NK-92 (cell line): ENCODE data around the gene MRPL14.

Experiments used
- DNase-seq: peaks from one replicate; lab custom pipeline; 2025; ENCODE audit not compliant: unreplicated experiment; lab: John Stamatoyannopoulos, UW

Gene MRPL14

DNA sequence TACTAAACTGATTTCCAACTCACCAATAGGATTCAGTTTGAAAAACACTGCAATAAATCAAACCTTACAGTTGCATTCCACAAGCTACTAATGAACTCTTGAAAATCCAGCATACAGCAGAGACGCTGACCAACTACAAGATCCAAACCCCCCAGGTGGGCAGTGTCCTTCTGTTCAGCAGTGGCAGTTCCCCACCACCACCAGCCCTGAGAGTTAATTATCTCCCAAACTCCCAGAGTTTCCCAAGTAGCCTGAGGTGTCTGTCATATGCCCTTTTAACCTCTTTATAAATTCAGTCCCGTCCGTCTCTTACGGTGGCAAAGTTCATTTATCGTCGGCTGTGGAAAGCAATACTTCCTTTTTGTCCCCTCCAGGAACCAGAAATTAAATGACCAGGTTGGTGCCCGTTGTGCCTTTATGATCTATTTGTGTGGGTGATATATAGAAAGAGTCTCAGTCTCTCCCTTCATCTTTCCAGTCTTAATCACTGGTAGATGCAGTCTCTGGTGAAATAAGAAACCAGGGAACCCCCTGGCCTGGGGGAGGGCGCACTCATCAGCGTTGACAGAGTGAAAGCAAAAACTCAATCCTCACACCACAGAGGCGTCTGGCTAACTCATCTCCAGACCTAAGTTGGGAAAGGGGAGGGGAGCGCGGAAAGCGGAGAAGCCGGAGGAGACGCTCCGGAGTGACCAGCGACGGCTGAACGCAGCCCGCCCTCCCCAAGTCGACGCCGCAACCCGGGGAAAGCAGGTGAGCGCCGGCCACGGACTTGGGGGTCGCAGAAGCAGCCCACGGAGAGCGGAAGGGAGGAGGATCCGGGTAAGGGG, 717 bp downstream of the MRPL14 start:
- no peak for DNase-seq

DNA sequence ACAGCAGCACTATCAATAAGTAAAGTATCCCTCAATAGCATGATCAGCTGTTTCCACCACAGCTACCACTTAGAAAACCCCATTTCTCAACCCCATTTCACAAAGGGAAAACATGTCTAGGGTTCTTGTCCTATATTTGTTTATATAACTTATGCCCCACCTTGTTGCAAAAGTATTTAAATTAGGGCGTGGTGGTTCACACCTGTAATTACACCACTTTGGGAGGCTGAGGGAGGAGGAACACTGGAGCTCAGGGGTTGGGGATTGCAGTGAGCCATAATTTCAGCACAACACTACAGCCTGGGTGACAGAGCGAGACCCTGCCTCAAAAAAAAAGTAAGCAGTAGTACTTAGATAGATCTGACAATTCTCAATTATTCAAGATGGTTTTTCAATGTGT, 3.7 kb downstream of the MRPL14 start:
- DNase-seq: no peak

- DNase-seq: no peak
These were observed 4.5 kb downstream of the MRPL14 start for GRCh38 chr6:44122801-44123200.

DNA sequence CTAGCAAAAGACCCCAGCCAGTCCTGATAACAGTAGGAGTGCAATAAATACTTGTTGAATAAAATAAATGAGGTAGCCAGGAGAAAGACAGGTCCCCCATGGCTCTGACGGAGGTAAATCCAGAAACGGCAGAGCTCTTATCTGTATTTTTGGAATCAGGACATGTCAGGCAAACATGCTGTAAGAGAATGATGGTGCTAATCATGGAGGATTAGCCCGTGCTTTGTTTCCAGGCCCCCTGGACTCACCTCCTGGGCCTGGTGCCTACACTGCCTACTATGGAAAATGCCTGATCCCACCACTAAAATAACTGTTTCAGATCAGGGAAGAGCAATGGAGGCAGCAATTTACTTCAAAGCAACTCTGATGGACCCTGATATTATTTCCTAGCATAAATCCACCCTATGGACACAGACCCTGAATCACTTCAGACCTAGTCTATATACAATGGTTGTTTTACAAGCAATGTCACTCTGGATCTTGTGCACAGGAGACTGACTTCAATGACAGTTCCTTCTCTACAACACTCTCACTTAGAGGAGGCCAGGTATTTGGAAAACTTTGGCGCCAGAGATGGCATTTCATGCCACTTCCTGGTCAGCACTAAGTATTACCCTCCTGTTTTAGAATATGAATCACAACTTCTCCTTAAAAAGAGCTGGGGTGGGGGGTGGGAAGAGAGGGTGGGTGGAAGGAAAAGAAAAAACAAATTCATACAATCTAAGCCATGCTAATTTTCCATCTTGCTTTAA, 6.4 kb downstream of the MRPL14 start:
- DNase-seq: no peak

- DNase-seq: no peak
These were observed 7.5 kb downstream of the MRPL14 start for GRCh38 chr6:44119704-44120262.

DNA sequence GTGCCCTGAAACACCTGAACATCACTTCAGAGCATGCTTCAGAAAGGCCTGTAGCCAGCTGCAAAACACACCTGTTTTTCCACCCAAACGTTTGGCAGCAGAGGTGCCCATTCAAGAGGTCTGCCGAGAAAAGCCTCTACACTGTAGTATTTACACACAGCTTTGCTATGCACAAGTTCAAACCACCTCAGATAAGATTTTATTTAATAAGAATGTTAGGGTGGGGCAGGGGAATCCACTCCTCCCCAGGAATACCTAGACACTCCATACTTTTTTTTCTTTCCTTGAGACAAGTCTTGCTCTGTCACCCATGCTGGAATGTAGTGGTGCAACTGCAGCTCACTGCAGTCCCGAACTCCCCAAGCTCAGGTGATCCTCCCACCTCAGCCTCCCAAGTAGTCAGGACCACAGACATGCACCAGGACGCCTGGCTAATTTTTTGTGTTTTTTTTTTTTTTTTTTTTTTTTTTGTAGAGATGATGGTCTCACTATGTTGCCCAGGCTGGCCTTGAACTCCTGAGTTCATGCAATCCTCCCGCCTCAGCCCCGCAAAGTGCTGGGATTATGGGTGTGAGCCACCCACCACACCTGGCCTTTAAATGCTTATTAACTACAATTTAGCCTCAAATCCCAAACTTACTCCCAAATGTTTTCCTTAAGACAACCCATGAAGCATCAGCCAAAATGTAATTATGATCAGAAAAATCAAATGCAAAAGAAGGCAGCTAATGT, 9.7 kb downstream of the MRPL14 start:
- no peak for DNase-seq

DNA sequence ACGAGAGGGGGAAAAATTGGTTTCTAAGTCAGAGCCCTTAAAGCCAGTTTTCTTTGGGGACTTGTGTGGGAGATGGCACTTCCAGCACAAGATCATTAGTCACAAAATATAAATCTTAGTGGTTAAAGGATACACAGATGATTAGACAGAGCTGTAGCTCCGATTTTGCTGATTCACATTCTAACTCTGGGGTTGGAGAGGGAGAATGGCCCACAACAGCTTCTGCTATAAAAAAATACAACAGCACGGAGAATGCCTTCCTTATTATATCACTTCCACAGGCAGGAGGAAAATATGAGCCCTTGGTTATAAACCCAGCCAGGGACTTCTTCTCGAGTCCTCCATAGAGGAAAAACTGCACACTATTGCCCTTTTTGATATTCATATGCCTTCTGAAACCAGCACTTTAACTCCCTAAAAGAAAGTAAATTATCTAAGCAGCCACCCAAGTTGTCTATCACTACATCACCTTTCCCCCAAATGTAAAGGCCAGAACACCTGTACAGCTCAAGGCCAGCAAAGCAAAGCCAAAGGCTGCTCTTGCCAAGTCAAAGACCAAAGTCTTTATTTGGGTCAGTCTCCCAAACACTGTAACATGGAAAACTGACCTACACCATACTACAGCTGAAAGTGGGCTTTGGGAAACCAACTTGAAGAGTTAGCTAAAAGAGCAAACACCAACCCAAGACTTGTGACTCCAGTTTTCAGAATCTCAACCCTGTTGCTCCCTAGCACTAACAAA, 10.4 kb downstream of the MRPL14 start:
- DNase-seq: no peak

DNA sequence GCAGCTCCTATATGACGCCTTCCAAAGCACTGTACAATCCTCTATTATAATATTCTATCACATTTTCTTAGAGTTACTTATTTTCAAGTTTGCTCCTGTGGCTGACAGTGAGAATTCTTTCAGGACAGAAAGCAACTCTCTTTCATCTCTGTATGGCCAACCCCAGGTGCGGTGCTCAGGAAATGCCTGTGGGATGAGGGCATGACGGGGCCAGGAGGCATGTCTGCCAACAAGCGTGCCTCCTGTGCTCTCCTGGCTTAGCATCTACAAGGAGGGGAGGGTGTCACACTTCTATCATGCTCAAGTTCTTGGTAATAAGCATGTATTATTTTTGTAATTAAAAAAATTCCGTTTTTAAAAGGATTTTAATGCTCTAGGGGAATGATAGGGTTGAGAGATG, 11.4 kb downstream of the MRPL14 start:
- DNase-seq: no peak

GRCh38 chr6:44113414-44113813, 13.8 kb downstream of the MRPL14 start:
- no peak for DNase-seq

DNA sequence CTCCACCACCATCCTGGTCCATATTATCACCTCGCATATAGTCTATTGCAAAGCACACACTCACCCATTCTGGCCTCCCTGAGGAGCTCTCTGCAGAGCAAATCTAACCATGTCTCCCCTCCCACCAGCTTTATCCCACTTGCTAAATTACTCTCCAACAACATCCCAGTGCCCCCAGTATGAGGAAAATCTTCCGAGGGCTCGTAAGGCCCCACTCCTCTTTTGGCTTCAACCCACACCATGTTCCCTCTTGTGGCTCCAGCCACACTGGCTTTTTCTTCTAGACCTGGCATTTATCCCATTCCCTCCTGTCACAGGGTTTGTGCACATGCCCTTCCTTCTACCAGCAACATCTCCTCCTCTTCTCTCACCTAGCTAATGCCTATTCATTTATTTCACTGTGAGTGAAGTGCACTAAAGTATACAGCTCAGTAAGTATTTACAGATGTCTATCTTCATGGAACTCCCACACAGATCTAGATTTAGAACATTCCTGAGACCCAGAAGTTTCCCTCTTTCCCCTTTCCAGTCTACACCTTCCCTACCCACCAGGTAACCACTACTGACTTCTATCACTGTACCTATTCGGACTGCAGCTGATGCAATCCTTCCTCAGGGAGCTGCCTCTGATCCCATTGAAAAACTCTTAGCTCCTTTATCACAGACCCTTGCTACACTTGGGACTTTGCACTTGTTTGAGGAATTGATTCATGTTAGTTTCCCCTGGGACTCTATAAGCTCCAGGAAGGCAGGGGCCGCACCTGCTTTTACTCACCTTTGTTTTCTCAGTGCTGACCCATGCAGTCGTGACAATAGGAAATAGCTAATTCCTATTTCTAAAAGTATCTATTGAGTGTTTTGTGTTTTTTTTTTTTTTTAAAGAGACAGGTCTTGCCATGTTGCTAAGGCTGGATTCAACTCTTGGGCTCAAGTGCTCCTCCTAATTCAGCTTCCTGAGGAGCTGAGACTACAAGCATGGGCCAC, 15.5 kb downstream of the MRPL14 start:
- DNase-seq: no peak

- DNase-seq: no peak
These were observed 16.3 kb downstream of the MRPL14 start for GRCh38 chr6:44110966-44111365.

DNA sequence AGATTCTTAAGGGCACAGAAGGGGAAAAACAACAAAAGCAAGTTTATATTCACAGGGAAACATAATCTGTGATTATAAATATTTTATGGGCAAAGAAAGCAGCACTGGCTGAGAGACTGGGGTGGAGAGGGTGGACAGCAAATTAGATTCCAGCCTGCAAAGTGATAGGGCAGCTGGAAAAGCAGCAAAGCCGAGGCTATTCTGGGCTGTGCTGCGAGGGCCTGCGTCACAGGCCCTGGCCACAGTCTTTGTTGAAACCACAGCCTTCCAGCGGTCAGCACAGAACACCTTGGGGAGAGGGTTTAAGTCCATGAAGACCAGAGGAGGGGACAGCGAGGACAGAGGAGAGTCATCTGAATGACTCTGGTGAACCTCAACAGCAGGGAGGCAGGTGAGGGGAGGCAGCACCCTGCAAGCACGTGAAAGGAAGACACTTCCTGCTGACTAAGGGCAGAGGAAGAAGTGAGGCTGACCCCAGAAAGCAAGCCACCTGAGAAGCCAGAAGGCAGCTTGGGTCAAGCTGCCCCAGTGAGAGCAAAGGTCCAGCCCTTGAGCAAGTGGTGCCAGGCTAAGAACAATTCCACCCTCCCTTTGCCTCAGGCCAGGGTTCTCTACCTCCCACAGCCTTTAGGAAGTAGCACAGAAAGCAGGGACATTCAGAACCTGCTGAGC, 17.1 kb downstream of the MRPL14 start:
- DNase-seq: no peak

- DNase-seq: no peak
These were observed 18.0 kb downstream of the MRPL14 start for GRCh38 chr6:44109212-44109611.

DNA sequence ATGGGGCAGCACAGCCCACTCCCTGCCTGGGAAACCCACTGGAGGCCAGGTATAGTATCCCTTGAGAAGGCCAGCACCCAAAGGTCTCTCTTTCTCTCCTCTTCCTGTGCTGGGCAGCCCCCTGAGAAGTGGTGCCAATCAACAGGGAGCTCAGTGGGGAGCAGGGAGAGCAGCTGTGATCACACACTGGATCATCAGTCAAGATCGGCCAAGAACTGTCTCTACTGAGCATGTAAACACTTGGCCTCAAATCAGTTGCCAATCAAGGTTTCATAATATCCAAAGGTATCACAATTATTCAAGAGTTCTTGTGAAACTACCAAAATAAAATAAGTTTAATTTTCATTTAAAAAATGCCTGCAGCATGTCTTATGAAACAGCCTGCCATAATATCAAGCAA, 18.8 kb downstream of the MRPL14 start:
- no peak for DNase-seq

DNA sequence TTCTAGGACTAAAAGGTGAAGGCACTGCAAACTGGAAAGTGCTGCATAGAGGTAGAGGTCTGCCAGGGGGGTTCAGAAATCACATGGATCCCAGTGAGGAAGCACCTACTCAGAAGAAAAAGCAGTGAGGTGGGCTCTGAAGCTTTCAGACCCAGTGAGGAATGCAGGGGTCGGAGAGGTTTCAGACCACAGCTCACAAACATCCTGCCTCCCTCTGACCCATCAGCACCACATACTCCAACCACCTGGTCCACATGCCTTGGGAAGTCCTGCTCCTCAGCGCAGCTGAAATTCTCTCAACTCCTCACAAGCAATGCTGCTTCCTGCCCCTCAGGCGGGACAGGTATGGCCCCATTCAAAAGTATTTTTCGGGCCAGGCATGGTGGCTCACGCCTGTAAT, 20.2 kb downstream of the MRPL14 start:
- DNase-seq: no peak

DNA sequence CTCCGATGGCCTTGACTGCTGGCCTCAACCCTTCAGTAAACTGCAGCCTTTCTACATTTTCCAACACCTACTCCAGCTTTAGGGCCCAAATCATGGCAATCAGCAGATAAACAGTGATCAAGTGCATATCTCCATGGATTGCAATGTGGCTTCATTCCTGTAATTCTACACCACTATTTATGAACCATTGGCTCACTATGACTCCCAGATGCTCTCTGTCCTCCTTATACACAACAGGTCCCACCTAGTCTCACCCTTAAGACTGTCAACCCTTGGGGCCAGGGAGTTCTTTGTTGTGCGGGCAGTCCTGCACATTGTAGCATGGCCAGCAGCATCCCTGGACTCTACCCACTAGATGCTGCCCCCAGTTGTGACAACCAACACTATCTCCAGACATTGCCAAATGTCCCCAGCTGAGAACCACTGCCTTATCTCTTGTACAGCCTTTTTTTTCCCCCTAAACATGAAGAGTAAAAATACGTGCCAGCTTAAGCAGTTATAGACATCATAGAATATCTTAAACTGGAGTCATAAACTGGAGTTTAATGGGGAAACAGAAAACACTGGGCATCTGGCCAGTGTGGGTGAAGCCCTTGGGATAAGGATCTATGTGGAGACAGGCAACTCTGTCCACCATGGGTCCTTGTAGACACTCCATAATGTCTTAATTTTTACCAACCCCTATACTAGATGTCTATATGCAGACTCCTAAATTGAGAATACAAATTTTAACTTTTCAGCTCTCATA, 21.1 kb downstream of the MRPL14 start:
- no peak for DNase-seq

- no peak for DNase-seq
These were observed 22.1 kb downstream of the MRPL14 start for GRCh38 chr6:44105146-44105545.

DNA sequence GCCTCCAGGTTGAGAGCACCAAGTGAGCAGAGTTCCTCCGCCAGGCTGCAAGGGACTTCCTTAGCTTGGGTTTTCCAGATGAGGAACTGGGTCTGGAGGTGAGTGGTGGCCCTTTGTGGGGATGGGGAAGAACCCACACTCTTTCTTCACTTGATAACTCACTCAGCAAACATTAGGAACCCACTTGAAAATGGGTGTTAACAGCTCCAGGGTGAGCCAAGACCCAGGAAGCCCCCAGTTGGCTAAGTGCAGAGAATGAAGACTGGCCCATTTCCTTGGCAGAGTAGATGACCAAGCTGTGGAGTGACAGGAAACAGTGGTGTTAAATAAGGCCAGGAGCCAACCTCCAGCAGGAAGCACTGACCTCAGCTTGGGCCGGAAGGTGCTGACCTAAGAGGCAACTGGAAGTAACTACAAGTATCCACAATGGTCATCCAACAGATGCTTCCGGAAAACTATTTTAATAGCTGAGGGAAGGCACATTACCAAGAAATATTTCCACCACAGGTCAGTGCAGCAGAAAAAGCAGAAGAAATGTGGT, 22.7 kb downstream of the MRPL14 start:
- DNase-seq: no peak
